ENCODE results near the gene FBN1.

The FBN1 gene

GRCh38 chr15:48553559-48553958 lies 92.0 kb downstream of the FBN1 start:
- no peak for DNase-seq (ENCODE audit: low read depth)

- DNase-seq (ENCODE audit: low read depth): no peak
These were observed 94.5 kb downstream of the FBN1 start for GRCh38 chr15:48550822-48551525.

GRCh38 chr15:48548455-48548854 lies 97.1 kb downstream of the FBN1 start:
- no peak for DNase-seq (ENCODE audit: low read depth)

GRCh38 chr15:48547286-48547685 lies 98.2 kb downstream of the FBN1 start:
- DNase-seq (ENCODE audit: low read depth): no peak

- no peak for DNase-seq (ENCODE audit: low read depth)
These were observed 99.2 kb downstream of the FBN1 start for GRCh38 chr15:48546296-48546695.

GRCh38 chr15:48544778-48545177 lies 100.7 kb downstream of the FBN1 start:
- DNase-seq (ENCODE audit: low read depth): no peak

GRCh38 chr15:48541341-48542278 lies 103.9 kb downstream of the FBN1 start:
- DNase-seq (ENCODE audit: low read depth): peak; percentile 85

- DNase-seq (ENCODE audit: low read depth): no peak
These were observed 104.8 kb downstream of the FBN1 start for GRCh38 chr15:48540756-48541155.

- no peak for DNase-seq (ENCODE audit: low read depth)
These were observed 106.6 kb downstream of the FBN1 start for GRCh38 chr15:48538941-48539340.

- no peak for DNase-seq (ENCODE audit: low read depth)
These were observed 108.0 kb downstream of the FBN1 start for GRCh38 chr15:48537271-48538113.

GRCh38 chr15:48536681-48537091 lies 108.8 kb downstream of the FBN1 start:
- DNase-seq (ENCODE audit: low read depth): peak; percentile 36

GRCh38 chr15:48533982-48534381 lies 111.5 kb downstream of the FBN1 start:
- no peak for DNase-seq (ENCODE audit: low read depth)

GRCh38 chr15:48532946-48533345 lies 112.6 kb downstream of the FBN1 start:
- DNase-seq (ENCODE audit: low read depth): no peak

- DNase-seq (ENCODE audit: low read depth): no peak
These were observed 115.0 kb downstream of the FBN1 start for GRCh38 chr15:48530528-48530927.

GRCh38 chr15:48528921-48529320 lies 116.6 kb downstream of the FBN1 start:
- no peak for DNase-seq (ENCODE audit: low read depth)

- no peak for DNase-seq (ENCODE audit: low read depth)
These were observed 118.0 kb downstream of the FBN1 start for GRCh38 chr15:48527517-48527916.

GRCh38 chr15:48522911-48523310 lies 122.6 kb downstream of the FBN1 start:
- no peak for DNase-seq (ENCODE audit: low read depth)

- no peak for DNase-seq (ENCODE audit: low read depth)
These were observed 123.4 kb downstream of the FBN1 start for GRCh38 chr15:48522123-48522522.

GRCh38 chr15:48520376-48521155 lies 124.9 kb downstream of the FBN1 start:
- no peak for DNase-seq (ENCODE audit: low read depth)

GRCh38 chr15:48516121-48516520 lies 129.4 kb downstream of the FBN1 start:
- DNase-seq (ENCODE audit: low read depth): no peak

- no peak for DNase-seq (ENCODE audit: low read depth)
These were observed 130.0 kb downstream of the FBN1 start for GRCh38 chr15:48515500-48515899.

All from GM04504 (cell line).